ENCODE measurements around the gene EIF3D. TPM values are rescaled to one million over a fixed set of nuclear protein-coding genes. Genes with fewer than 3 reads are reported as not detected.

The EIF3D gene
- total and polyA plus RNA-seq, 9 of the 15 experiments (the other 6 are each of a cell fraction or from before 2014, with no cell fraction given), result 191 to 422 (median 279) TPM

- TF ChIP-seq HES1 (IDR thresholded peaks at IDR 0.05; ENCODE audit: low read depth), result no peak
- TF ChIP-seq SRF (CRISPR knock-in tag; IDR thresholded peaks at IDR 0.05), result peak in 1 of 2 experiments; percentile 83; a peak in 2 of 4 replicates
- TF ChIP-seq FOXP1 (CRISPR knock-in tag; IDR thresholded peaks at IDR 0.05), result no peak
- no peak for TF ChIP-seq STAT5B (CRISPR knock-in tag; IDR thresholded peaks at IDR 0.05)
- peak; percentile 39; the same call in 1 of the 2 replicates for TF ChIP-seq CAMTA2 (CRISPR knock-in tag; conservative IDR thresholded peaks at IDR 0.05)
- TF ChIP-seq KAT7 (CRISPR knock-in tag; IDR thresholded peaks at IDR 0.05; ENCODE audit: borderline replicate concordance), result no peak
- no peak for TF ChIP-seq NFXL1 (CRISPR knock-in tag; IDR thresholded peaks at IDR 0.05)
- TF ChIP-seq STAG1 (CRISPR knock-in tag; IDR thresholded peaks at IDR 0.05; ENCODE audit: borderline replicate concordance), result no peak
- no peak for TF ChIP-seq POLR3G (IDR thresholded peaks at IDR 0.05; ENCODE audit: extremely low read depth, insufficient read length, insufficient replicate concordance)
- TF ChIP-seq SAFB2 (IDR thresholded peaks at IDR 0.05; ENCODE audit: borderline replicate concordance, low read depth, low read length, severe bottlenecking), result no peak
- TF ChIP-seq HEY1 (CRISPR knock-in tag; IDR thresholded peaks at IDR 0.05; ENCODE audit: borderline replicate concordance), result no peak
- no peak for TF ChIP-seq DMBX1 (CRISPR knock-in tag; IDR thresholded peaks at IDR 0.05; ENCODE audit: borderline replicate concordance)
- TF ChIP-seq ZNF696 (CRISPR knock-in tag; conservative IDR thresholded peaks at IDR 0.05), result no peak
- no peak for TF ChIP-seq RBM34 (IDR thresholded peaks at IDR 0.05; ENCODE audit: borderline replicate concordance, insufficient read depth, low read length)
- TF ChIP-seq ZNF239 (CRISPR knock-in tag; IDR thresholded peaks at IDR 0.05), result no peak
- TF ChIP-seq MAFF (IDR thresholded peaks at IDR 0.05; ENCODE audit: low read length), result no peak
- no peak for TF ChIP-seq ZNF354B (CRISPR knock-in tag; IDR thresholded peaks at IDR 0.05)
- no peak for TF ChIP-seq CBX2 (IDR thresholded peaks at IDR 0.05; ENCODE audit: insufficient read depth, low read length, poor library complexity, severe bottlenecking)
- no peak for TF ChIP-seq ZNF75A (CRISPR knock-in tag; IDR thresholded peaks at IDR 0.05)
- TF ChIP-seq BCL6 (CRISPR knock-in tag; IDR thresholded peaks at IDR 0.05), result no peak
- no peak for TF ChIP-seq HNRNPUL1 (IDR thresholded peaks at IDR 0.05; ENCODE audit: low read length)
- TF ChIP-seq VEZF1 (CRISPR knock-in tag; IDR thresholded peaks at IDR 0.05), result peak; percentile 47; the same call in 1 of the 2 replicates
- peak; percentile 91 for TF ChIP-seq GTF2E2 (tag; IDR thresholded peaks at IDR 0.05)
- no peak for TF ChIP-seq ZNF165 (CRISPR knock-in tag; IDR thresholded peaks at IDR 0.05; ENCODE audit: borderline replicate concordance)
- TF ChIP-seq ERF (CRISPR knock-in tag; IDR thresholded peaks at IDR 0.05), result no peak
Observed at GRCh38 chr22:36528795-36529751, at the start of gene EIF3D (continued).

Measured in K562 (cell line).